Right lobe of liver (tissue), 4 donors: ENCODE results near the gene ZNF600.

Experiments
- CTCF ChIP-seq, 4 donors: fragments of 200-600 bp in 3 of 4; fragments of 450-650 bp in 1 of 4; IDR thresholded peaks; one replicate each; pipeline versions ENCODE4 v1.5.1 to v1.8.0; 2016 to 2022; ENCODE audit warnings: antibody characterized with exemption in 4 of 4, mild to moderate bottlenecking in 2 of 4
- POLR2A ChIP-seq: fragments of 450-650 bp; IDR thresholded peaks from one replicate; pipeline ENCODE4 v1.6.1; 2017; ENCODE audit warnings: antibody characterized with exemption, mild to moderate bottlenecking
- donor health status: DM: no; HTN: no; CAD: no.
- donor health status: DM: no; HTN: no; CAD: no.
- donor health status: DM: no; HTN: yes; CAD: no.

DNA sequence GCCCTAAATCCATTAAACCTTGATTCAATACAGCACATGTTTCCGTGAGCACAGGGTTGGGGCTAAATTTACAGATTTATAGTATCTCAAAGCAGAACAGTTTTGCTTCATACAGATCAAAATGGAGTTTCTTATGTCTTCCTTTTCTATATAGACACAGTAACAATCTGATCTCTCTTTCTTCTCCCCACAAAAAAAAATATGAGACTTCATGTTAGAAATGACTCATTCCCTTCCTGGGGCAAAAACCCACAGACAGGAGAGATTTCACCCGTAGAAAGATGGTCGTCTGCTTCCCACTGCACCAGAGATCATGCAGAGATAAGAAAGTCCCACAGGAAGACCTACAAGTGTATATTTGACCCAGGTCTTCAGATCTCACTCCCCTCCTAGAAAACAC, 44.1 kb downstream of the ZNF600 start:
- TF ChIP-seq CTCF (IDR thresholded peaks at IDR 0.05), result no peak
- no peak for TF ChIP-seq POLR2A
